GM12874 (cell line): ENCODE results near the gene GSTO1.
A peak's percentile ranks its signal among the peaks of the same experiment; 100 is the strongest.

Experiments used
- TF ChIP-seq, protein P1 (sequence below): IDR thresholded peaks from 2 replicates; pipeline ENCODE4 v1.5.1; 2011; ENCODE audit warnings: low read depth, mild to moderate bottlenecking, control low read depth, low read length, moderate library complexity; ENCODE audit not compliant: insufficient read depth

Gene GSTO1

DNA sequence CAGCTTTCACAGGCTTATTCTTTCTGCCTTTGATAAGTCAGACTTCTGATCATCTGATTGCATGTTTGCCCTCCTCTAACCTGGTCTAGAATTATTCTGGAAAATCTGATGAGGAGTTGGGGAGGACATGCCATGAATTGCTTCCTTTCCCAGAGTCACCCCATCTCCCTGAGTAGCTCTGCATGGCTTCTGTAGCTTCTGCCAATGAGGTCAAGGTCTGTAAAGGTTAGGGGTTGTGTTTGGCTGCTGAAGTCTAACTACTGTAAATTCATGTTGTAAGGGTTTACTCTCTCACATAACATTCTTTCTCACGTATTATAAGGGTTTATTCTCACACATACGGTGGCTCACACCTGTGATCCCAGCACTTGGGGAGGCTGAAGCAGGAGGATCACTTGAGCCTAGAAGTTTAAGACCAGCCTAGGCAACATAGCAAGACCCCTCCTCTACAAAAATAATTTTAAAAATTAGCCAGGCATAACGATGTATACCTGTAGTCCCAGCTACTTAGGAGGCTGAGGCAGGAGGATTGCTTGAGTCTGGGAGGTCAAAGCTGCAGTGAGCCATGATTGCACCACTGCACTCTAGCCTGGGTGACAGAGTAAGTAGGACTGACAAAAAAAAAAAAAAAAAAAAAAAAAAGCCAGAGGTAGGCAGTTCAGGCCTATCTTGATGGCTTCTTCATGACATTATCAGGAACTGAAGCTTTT is 25.0 kb downstream of the GSTO1 start:
- TF ChIP-seq, protein P1, sequence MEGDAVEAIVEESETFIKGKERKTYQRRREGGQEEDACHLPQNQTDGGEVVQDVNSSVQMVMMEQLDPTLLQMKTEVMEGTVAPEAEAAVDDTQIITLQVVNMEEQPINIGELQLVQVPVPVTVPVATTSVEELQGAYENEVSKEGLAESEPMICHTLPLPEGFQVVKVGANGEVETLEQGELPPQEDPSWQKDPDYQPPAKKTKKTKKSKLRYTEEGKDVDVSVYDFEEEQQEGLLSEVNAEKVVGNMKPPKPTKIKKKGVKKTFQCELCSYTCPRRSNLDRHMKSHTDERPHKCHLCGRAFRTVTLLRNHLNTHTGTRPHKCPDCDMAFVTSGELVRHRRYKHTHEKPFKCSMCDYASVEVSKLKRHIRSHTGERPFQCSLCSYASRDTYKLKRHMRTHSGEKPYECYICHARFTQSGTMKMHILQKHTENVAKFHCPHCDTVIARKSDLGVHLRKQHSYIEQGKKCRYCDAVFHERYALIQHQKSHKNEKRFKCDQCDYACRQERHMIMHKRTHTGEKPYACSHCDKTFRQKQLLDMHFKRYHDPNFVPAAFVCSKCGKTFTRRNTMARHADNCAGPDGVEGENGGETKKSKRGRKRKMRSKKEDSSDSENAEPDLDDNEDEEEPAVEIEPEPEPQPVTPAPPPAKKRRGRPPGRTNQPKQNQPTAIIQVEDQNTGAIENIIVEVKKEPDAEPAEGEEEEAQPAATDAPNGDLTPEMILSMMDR = no peak

DNA sequence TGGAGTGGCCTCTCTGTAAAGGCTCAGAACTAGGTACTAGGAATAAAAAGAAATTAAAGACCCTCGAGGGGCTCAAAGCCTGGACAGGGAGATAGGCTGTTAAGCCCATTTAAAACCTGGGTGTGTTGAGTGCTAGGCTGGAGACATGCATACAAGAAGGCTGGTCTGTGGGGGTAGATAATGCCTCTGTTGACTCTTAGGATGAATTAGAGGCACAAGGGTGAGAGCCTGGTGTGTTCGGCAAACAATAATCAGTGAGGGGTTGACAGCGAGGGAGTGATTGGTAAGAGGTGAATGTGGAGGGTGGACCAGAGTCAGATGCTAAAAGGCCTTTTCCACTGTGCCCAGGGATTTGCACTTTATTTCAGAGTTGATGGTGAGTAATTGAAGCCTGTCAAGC is 27.0 kb downstream of the GSTO1 start:
- TF ChIP-seq, protein P1 = no peak

DNA sequence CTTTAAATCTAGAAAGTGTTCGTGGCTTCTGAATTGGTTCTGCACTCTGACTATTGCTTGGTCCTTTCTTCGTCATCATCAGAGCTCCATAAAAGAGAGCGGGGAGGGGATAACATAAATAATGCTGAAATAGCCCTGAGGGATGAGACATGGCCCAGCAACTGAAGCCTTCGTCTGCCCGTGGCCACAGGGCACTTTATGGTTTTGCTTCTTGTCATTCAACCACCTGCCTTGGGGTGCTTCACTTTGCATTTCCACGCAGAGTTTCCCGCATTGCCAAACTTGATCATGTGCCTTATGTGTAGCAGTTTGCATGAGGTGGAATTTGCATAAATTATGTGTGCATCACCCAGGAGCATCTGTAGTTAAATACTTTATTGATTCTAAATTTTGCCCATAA is 30.2 kb downstream of the GSTO1 start:
- TF ChIP-seq, protein P1 = no peak

DNA sequence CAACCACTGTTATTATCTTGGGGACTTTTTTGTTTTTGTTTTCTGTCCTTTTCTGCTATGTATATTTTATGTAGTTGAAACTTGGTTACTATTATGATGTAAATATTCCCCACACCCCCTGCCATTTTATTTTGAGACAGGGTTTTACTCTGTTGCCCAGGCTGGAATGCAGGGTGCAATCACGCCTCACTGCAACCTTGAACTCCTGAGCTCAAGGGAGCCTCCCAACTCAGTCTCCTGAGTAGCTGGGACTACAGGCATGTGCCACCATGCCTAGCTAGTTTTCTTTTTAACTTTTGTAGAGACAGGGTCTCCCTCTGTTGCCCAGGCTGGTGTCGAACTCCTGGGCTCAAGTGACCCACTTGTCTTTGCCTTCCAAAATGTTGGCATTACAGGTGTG is 32.2 kb downstream of the GSTO1 start:
- TF ChIP-seq, protein P1 = no peak

DNA sequence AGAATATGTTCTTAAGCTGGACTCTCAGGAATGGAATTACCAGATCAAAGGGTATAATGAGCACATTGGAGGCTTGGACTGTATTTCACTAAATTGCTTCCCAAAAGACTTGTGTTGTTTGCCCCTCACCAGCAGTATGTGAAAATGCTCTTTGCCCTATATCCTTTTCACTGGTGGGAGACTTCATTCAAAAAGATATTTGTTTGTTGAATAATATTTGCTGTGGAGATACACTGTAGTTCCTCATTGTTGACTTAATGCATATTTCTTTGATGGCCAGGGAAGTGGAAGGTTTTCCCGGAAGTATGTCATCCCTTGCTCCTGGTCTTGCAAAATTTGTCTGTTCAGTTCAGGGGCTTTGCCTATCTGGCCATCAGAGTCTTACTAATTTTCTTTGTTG is 33.7 kb downstream of the GSTO1 start:
- TF ChIP-seq, protein P1 = no peak

DNA sequence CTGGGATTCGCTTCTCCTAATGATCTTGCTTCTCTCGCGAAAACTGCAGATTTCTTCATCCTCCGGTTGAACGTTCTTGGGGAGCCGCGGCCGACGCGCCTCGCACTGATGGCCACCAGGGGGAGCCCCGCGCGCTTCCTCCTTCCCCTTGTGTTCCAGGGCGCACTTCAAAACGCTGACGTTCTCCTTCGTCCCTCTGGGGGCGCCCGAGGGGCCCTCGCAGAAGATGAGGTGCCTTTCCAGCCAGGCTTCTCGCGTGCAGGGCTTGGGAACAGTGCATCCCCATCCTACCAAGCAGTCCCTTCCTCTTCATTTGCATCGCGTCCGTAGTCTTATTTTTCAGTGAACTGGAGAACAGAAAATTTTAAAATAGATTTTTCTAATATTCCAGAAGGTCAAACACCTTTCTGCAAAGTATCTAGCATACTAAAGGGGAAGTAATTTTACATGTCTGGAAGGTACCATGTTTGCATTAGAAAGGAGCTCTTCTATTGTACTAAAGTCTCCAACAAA is 36.8 kb downstream of the GSTO1 start:
- TF ChIP-seq, protein P1 = peak; percentile 100

DNA sequence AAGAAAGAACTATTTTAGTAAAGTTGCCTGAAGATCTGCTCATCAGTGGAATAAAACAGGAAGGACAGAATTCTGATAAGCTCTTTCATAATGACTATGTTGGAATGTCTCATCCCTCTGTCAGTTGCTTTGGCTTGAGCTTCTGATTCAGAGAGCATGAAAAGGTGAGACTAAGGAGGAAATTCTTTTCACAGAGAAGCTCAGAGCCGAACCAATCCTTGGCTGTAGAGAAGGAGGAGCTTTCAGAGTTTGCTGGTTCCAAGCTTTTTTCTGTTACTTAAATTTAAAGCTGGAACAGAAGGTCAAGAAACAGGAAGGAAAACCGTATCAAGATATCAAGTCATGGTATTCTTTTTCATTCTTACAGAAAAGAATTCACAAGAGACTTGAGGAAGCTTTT is 38.3 kb downstream of the GSTO1 start:
- TF ChIP-seq, protein P1 = no peak
